NOMO-1 treated with dmso at 0.1 percent for 144 hours (cell line): ENCODE data around the gene PRRC2C.
"Not testable (repeated sequence)": the region's sequence is repeated elsewhere in the genome, so short reads cannot be mapped to it uniquely, and the experiment has no call there.

Experiments used
- DNase-seq: peaks from one replicate; lab custom pipeline; 2025; ENCODE audit not compliant: unreplicated experiment; lab: John Stamatoyannopoulos, UW

PRRC2C gene

GRCh38 chr1:171485375-171486047 is at the start of gene PRRC2C:
Gene PRRC2C, plus strand, starts transcription at chr1:171485530. Its CDS starts 26,559 bp downstream, at chr1:171512089.
- DNase-seq: peak; percentile 87

DNA sequence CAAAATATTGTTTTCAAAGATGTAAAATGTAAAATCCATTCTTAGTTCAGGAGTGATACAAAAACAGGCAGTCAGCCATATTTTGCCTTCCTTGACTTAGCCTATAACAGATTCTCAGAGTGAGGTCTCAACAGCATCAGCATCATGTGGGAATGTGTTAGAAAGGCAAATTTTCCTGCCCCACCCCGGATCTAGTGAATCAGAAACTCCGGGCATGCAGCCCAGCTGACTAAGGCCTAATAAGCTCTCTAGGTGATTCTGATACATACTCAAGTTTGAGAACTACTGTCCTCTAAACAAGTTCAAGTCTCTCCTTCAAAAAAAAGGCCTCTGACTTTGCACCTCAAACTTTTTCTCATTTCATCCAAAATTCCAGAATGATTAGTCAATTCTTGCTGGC is 46.9 kb upstream of the PRRC2C start:
- DNase-seq: no peak

GRCh38 chr1:171440201-171440600 is 45.1 kb upstream of the PRRC2C start:
- not testable (repeated sequence) for DNase-seq

DNA sequence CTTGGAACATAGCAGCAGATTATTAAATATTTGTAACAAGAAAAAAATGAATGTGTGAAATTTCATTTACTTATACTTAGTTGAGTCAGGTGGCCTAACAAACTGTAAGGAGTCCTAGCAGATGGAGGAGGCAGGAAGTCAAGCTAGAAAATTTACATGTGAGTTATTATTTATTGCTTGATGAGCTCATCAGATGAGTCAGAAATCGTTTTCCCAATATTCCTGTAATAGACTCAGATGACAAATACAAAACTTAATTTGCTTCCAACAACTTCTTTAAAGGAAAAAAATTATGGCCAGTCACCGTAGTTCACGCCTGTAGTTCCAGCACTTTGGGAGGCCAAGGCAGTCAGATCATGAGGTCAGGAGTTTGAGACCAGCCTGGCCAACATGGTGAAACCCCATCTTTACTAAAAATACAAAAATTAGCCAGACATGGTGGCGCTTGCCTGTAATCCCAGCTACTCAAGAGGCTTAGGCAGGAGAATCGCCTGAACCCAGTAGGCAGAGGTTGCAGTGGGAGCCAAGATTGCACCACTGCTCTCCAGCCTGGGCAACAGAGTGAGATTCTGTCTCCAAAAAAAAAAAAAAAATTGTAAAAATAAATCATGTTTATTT is 43.9 kb upstream of the PRRC2C start:
- DNase-seq: not testable (repeated sequence)

- no peak for DNase-seq
These were observed 38.9 kb upstream of the PRRC2C start for GRCh38 chr1:171446386-171446785.

DNA sequence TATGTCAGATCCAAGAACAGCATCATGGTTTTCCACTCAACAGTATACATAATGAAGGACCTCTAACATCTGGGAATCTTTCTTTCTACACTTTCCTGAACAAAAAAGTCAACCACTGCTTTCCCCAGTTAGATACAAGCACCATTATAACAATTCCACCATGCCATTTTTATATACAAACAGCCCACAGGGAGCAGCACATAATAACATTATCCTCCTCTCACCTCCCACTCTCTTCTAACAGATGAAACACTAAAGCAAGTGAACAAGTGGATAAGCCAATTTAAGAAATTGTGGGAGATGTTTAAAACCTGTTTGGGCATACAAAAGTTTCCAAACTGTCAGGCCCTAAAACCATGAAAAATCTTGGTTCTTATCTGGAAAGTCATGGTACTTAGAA is 29.4 kb upstream of the PRRC2C start:
- DNase-seq: no peak

DNA sequence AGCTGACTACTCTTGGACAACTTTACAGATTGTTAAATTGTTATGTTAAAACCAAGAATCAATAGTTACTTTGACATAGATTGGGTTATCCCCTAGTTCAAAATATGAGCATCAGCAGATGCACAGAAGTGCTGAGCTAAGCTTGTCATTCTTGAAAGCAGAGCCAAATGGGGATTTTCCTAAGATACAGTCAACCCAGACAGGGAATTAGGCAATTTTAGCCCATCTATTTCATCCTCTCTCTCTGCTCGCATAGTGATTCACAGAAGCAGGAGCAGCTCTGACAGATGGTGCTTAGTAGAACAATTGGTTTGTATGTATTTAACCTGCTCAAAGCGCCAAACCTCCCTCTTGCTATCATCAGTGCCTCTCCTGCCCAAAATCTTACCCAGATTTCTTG is 27.9 kb upstream of the PRRC2C start:
- DNase-seq: no peak

GRCh38 chr1:171460018-171460620 is 25.2 kb upstream of the PRRC2C start:
- DNase-seq: no peak

DNA sequence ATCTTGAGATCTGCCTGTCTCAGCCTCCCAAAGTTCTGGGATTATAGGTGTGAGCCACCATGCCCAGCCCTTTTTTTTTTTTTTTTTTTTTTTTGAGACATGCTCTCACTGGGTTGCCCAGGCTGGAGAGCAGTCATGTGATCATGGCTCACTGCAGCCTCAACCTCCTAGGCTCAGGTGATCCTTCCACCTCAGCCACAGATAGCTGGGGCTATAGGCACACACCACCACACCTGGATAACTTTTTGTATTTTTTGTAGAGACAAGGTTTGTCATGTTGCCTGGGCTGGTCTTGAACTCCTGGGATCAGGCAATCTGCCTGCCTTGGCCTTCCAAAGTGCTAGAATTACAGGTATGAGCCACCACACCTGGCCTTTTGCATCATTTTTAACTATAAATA is 17.7 kb upstream of the PRRC2C start:
- DNase-seq: no peak

GRCh38 chr1:171468120-171468750 is 17.1 kb upstream of the PRRC2C start:
- no peak for DNase-seq

DNA sequence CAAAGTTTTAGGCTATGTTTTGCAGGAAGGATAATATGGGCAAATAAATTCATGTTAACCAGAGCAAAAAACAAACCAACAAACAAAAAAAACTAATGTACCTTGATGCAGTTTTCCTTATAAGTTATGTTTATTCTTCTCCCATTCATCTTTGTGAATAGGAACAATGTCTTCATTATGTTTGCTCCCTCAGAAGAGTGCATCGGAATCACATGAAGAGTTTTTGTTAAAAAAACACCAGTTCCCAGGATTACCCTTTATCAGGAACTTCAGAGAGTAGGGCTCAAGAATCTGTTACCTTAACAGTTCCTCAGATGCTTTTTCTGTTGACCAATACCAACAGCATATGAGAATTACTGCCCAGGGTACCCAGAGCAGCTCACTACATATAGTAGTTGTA is 14.6 kb upstream of the PRRC2C start:
- DNase-seq: no peak

DNA sequence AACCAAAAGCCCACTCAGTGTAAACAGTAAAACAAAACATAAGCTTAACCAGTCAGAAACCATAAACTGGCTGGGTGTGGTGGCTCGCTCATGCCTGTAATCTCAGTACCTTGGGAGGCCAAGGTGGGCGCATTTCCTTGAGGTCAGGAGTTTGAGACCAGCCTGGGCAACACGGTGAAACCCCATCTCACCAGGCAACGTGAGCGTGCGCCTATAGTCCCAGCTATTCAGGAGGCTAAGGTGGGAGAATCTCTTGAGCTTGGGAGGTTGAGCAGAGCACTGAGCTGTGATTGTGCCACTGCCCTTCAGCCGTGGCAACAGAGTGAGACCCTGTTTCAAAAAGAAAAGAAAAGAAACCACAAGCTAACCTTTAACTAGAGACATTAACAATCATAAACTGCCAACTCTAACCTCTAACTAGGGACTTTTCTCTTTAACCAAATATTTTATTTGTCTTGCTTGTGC is 13.1 kb upstream of the PRRC2C start:
- DNase-seq: no peak

- DNase-seq: no peak
These were observed 8.5 kb upstream of the PRRC2C start for GRCh38 chr1:171476829-171477228.

GRCh38 chr1:171477804-171478203 is 7.5 kb upstream of the PRRC2C start:
- no peak for DNase-seq

GRCh38 chr1:171480035-171480434 is 5.3 kb upstream of the PRRC2C start:
- DNase-seq: no peak

GRCh38 chr1:171484760-171485374 is 463 bp upstream of the PRRC2C start:
- peak; percentile 72 for DNase-seq

GRCh38 chr1:171486048-171486519 is 754 bp downstream of the PRRC2C start:
- peak; percentile 38 for DNase-seq

DNA sequence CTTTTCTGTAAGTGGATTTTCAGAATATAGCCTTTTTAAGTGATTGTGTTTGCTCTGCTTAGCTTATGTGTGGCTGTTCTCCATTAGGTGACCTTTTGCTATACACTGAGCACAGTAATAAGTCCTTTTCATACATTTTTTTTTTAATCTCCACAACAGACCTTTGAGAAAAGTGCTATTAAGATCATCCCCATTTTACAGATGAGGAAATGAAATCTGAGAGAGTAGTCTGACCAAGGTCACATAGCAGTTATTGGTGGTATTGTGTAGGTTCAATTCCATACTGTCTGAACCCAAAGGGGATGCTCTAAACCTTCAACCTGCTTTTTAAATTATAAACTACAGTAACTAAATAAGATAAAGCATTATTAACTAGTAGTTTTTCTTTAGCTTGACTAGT is 1.7 kb downstream of the PRRC2C start:
- DNase-seq: no peak

DNA sequence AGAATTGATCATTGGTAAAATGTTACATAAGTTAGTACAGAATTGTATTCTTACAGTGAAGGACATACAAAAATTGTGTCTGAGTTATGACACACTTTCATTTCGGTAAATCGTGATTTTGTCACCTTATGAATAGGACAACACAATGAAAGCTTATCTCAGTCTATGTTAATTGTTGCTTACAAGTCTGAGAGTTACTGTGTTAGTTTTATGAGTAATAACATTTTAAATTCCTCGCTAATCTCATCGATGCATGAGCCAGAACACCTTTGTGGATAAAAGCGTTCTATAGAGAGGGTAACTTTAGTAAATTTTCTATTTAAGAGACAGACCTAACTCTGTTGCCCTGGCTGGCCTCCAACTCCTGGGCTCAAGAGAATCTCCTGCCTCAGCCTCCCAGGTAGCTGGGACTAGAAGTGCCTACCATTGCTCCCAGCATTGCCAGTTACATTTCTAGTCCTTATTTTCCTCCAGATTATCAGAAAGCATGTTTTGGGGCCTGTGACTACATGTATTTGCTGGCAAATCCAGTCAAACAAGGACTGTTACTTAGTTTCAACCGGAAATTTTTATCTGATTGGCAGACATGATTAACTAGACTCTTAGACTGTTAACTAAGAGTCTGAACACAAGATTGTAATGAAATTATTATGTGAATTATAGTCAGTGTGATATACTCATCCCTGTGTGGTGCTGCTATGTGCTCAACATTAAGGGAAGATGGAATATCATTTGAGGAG is 3.0 kb downstream of the PRRC2C start:
- no peak for DNase-seq

- no peak for DNase-seq
These were observed 8.7 kb downstream of the PRRC2C start for GRCh38 chr1:171494076-171494475.

DNA sequence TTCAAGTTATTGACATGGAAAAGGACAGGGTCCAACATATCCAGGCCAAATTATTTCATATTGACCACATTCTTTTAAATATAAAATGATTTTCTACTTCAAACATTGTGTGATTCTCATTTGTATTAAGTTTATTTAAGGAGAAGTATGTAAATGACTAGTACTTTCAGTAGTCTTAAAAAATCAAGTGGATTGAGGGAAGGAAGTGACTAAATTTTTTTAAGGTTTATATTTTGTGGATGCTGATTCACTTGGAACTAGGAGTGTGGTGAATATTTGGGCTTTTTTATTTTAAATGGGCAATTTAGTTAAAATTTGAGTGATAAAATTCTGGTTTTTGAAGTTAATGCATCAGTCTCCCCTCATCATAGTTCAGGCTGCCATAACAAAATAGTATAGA is 10.1 kb downstream of the PRRC2C start:
- no peak for DNase-seq
